GM21367 (cell line): ENCODE measurements around the gene LRRC8E.

Experiments used
- ATAC-seq: cut with Tn5 transposase; IDR thresholded peaks from one replicate; pipeline ENCODE4 v1.9.1; 2021; ENCODE audit not compliant: unreplicated experiment

Gene LRRC8E

DNA sequence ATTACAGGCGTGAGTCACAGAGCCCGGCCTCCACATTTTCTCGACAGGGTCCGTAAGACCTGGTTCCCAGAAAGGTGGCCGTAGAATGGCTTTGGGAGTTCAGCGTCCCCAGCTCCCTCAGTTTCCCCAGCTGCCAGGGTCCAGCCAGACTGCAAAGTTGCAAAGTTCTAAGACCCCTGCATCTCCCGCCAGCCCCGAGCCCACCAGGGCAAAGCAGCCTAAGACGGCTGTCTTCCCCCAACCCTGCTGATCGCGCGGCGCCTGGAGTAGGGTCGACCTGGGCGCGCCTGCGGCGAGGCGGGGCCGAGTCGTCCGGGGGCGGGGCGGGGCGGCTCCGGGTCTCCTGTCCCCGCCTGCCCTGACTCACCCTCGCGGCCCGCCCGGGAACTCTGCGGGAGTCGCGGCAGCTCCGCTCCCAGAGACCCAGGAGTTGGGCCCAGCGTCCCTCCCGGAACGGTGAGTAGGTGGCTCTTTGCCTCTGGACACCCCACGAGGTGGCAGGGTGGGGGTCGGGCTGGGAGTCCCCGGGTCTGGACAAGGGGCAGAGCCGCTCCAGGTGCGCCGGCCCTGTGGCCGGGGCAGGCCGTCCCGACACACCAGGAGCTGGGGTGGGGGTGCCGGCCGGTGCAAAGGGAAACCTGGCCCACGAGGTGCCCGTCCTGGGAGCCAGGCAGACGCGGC lies at the start of gene LRRC8E:
TSS of gene LRRC8E (plus strand) at position 366 of the 681 bp plus-strand sequence. CDS start 7,094 bp downstream, outside the sequence.
- ATAC-seq, result no peak

DNA sequence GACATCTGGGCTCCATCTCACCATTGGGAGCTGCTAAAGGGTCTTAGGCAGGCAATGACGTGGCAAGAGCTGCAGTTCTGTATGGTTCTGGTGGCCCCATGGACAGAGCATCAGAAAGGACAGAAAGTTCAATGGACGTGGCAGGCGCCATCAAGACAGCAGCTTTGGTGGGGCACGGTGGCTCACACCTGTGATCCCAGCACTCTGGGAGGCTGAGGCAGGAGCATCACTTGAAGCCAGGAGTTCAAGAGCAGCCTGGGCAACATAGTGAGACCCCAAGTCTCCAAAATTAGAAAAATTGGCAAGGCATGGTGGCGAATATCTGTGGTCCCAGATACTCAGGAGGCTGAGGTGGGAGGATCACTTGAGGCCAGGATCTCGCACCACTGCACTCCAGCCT lies 48.8 kb upstream of the LRRC8E start:
- ATAC-seq, result no peak

DNA sequence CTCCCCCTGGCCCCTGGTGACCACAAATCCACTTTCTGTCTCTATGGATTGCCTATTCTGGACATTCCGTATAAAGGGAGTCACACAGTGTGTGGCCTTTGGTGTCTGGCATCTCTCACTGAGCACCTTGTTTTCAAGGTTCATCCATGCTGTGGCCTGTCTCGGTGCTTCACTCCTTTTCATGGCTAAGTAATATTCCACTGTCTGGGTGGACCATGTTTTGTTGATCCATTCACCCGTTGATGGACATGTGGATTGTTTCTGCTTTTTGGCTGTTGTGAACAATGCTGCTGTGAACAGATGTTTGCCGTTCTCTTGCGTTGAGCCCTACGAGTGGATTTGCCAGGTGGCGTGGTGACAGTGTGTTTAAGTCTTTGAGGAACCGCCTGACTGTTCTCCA lies 47.7 kb upstream of the LRRC8E start:
- ATAC-seq, result no peak

DNA sequence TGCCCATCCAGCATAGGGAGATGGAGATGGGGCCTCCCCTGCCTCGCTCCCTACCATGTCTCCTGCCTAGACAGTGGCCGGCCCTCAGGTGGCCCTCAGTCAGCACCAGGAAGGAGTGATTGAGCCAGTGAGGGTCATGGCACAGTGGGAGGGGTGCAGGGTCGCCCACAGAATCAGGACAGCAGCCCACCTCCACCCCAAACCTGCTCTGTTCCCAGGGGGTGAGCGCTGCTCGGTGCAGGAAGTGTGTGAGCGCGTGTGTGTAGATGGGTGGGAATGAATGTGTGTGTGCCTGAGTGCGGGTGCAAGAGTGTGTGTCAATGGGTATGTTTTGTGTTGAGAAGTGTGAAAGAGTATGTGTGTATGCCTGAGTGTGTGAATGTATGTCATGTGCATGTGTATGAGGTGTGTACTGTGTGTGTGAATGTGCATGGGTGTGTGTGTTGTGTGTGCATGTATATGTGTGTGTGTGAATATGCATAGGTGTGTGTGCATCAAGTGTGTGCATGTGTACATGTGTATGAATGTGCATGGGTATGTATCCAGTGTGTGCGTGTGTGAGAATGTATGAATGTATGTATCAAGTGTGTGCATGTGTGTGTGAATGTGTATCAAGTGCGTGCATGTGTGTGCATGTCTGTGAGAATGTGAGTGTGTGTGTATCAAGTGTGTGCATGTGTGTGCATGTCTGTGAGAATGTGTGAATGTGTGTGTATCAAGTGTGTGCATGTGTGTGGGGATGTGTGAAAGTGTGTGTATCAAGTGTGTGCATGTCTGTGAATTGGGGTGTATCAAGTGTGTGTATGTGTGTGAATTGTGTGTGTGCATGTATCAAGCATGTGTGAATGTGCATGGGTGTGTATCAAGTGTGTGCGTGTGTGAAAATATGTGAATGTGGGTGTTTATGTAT lies 46.3 kb upstream of the LRRC8E start:
- no peak for ATAC-seq

DNA sequence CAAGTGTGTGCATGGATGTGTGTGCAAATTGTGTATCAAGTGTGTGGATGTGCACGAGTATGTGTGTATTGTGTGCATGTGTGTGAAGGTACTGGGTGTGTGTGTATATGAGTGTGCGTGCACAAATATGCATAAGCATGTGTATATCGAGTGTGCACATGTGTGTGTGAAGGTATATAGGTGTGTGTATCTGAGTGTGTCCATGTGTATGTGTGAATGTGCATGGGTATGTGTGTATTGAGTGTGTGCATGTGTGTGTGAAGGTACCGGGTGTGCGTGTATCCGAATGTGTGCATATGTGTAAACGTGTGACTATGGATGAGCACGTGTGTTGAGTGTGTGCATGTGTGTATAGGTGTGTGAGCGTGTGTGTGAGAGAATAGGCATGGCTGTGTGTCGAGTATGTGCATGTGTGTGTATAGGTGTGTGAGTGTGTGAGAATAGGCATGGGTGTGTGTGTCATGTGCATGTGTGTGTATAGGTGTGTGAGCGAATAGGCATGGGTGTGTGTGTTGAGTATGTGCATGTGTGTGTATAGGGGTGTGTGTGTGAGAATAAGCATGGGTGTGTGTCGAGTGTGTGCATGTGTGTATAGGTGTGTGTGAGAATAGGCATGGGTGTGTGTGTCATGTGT lies 45.5 kb upstream of the LRRC8E start:
- ATAC-seq, result no peak

DNA sequence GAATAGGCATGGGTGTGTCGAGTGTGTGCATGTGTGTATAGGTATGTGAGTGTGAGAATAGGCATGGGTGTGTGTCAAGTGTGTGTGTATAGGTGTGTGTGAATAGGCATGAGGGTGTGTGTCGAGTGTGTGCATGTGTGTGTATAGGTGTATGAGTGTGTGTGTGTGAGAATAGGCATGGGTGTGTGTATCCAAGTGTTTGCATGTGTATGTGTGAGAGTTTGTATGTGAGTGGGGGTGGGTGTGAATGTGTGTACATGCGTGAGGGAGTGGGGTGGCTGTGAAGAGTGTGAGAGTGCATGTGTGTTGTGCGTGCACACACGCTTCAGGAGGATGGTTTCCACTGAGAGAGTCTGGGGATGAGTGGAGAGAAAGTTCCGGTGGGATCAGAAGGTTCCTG lies 44.8 kb upstream of the LRRC8E start:
- ATAC-seq, result no peak

DNA sequence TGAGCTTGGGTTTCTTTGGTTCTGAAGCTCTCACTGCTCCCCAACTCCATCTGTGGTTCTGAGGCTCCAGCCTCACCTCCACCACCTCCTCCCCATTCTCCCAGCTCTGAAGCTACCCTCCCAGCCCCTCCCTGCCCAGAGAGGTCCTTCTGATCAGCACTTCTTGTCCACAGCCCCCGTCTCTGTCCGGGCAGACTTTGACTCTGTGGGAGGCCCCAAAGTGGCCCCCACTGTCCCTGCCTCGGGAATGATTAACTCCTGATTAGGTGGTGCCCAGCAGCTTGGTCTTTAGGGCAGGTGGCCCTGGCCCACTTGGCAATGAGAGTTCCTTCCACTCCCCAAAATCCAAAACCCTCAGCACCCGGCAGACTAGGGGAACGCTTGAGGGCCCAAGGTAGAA lies 43.9 kb upstream of the LRRC8E start:
- ATAC-seq, result no peak

DNA sequence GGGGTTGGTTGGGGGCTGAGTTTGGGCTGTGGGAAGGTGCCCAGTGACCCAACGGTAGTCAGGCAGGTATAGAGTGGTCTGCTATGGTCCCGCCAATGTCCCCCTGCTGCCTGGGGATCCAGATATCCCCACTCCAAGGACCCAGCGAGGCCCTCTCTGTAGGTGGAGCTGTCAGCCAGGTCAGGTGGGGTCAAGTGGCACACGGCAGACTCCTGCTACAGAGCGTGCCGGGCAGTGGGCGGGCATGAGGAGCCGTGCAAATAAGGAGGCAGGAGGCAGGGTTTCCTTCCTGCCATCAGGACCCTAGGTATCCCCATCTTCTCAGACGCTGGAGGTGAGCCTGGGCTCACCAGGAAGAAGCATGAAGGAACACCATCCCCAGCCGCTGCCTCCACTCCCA lies 43.4 kb upstream of the LRRC8E start:
- no peak for ATAC-seq

DNA sequence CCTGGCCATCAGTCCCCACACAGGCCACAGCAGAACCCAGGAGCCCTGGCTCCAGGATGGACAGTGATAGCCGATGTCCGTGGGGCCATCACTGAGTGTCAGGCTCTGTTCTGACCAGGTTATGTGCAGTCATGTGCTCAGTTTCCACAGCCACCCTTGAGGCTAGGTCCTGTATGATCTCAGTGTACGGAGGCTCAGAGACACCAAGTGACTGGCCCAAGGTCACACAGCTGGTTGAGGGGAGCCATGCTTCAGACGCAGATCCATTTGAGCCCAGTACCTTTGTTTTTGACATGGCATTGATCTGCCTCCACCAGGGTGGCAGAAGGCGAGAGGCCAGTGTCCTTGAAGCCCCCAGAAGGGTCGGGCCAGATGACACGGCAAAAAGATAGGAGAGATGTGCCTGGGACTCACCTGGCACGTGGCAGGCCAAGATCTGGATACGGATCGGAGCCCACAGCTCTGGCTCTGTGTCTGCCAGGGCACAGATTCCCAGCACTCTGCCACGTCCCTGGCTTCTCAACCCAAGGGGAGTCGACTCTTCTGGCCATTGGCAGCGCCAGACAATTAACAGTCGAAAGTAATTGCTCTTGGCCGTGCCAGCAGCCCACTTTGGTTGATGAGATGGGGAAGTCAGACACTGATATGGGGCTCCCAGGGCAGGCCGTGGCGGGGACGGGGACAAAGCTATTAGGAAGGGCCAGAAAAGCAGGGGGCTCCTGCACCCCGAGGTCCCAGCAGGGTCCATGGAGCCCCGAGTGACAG lies 42.7 kb upstream of the LRRC8E start:
- no peak for ATAC-seq

DNA sequence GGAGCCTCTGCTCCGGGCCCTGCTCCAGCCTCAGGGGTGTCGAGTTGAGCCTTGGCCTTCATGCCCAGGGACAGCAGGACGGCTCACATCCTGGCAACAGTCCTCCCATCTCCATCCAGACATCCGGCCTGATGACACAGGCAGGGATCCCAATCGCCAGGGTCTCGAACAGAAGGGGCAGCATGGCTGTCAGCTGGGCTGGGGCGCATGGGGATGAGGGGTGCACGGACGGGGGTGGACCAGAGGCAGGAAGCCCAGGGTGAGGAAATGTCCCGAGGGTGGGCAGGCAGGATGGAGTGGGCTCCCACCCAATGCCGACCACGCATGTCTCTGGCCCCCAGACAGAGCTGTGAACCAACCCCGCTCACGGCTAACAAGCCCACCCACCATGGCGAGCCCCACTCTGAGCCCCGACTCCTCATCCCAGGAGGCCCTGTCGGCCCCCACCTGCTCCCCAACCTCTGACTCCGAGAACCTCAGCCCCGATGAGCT lies 42.1 kb upstream of the LRRC8E start:
- ATAC-seq, result no peak

DNA sequence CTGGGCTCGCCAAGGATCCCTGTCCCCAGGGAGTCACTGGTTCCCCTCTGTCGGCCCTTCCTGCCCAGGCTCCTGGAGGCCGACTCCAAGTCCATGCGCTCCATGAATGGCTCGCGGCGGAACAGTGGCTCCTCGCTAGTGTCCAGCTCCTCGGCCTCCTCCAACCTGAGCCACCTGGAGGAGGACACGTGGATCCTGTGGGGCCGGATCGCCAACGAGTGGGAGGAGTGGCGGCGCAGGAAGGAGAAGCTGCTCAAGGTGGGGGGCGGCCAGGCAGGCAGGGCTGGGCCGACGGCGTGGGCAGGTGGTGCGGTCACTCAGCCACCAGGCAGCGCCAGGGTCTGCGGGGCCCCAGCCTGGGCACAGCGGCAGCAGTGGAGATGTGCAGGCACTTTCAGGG lies 40.6 kb upstream of the LRRC8E start:
- no peak for ATAC-seq

DNA sequence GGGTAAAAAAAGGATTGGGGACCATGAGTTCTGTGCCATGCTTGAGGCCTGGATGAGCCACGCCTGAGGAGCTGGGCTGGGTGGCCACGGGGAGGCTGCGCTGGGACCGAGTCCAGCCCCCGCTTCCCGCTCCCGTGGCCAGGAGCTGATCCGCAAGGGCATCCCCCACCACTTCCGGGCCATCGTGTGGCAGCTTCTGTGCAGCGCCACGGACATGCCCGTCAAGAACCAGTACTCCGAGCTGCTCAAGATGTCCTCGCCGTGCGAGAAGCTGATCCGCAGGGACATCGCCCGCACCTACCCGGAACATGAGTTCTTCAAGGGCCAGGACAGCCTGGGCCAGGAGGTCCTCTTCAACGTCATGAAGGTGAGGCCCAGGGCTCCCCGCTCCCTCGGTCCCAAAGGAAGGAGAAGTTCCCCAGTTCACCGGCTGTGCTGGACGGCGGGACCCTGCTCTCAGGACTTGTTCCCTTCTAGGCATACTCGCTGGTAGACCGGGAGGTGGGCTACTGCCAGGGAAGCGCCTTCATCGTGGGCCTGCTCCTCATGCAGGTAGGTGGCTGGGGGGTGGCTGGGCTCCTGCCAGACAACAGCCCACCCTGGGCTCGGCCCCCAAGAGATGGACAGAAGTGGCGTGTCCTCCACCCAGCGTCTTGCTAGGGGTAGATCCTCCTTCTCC lies 39.4 kb upstream of the LRRC8E start:
- ATAC-seq, result no peak

DNA sequence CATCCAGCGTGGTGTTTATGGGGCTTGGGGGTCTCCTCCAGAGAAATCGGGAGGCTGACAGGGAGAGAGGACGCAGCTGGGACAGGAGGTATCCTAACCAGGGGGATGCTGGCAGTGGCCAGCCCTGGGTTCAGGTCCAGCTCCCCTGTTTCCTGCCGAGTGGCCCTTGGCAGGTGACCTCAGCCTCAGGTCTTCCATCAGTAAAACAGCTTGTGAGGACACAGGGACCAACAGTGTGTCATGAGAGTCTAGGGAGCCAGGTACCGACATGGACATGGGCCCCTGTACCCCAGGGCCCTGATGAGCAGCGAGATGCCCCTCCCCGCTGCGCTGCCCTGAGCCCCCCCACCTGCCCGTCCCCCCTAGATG lies 38.7 kb upstream of the LRRC8E start:
- ATAC-seq, result no peak

DNA sequence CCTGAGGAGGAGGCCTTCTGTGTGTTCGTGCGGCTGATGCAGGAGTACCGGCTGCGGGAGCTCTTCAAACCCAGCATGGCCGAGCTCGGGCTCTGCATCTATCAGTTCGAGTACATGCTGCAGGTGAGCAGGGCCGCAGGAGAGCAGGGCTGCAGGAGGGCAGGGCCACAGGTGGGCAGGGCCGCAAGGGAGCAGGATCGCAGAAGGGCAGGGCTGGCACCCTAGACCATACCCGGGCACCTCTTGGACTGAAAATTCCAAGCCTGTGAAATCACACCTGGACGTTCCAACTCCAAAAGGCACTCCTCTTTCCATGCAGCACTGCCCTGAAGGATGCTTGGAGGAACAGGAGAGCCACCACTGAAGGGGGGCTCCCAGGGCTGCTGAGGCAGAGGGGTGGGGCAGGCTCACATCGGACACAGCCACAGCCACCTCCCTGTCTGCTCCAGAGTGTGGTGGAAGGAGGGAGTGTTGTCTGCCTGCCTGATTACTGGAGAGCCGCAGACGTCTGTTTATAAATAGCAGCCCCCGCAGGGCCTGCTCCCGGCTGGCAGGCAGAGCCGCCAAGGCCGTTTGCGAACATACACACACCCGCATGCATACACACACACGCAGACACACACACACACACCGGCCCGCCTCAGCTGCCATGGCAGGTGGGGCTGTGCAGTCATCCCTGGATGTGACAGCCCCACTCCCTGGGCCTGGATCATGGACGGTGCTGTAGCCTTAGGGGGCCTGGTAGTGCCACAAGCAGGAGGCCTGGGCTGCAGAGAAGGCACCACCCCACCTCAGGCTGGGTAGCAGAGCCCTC lies 38.1 kb upstream of the LRRC8E start:
- no peak for ATAC-seq

DNA sequence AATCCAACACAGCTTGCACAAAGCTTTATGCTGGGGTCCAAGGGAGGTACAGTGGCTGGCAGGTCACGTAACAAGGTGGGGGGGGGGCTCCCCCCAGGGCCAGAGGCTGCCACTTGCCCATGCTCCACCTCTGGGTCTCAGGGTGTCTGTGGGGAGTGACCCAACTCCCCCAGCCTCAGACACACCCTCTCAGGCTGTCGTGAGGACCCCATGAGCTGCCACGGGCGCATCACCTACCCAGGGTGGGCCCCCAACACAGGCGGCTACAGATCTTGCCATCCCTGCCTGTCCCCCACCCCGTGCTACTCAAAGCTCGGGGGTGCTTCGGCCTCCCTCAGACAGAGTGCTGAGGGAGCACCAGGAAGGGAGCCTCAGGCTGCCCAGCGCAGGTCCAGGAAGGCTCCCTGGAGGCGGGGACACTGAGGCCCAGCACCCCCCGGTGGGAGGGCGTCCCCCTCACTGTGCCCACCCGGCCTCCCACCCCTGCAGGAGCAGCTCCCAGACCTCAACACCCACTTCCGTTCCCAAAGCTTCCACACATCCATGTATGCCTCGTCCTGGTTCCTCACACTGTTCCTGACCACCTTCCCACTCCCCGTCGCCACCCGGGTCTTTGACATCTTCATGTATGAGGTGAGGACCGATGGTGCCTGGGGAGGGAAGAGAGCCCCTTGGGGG lies 37.2 kb upstream of the LRRC8E start:
- no peak for ATAC-seq

DNA sequence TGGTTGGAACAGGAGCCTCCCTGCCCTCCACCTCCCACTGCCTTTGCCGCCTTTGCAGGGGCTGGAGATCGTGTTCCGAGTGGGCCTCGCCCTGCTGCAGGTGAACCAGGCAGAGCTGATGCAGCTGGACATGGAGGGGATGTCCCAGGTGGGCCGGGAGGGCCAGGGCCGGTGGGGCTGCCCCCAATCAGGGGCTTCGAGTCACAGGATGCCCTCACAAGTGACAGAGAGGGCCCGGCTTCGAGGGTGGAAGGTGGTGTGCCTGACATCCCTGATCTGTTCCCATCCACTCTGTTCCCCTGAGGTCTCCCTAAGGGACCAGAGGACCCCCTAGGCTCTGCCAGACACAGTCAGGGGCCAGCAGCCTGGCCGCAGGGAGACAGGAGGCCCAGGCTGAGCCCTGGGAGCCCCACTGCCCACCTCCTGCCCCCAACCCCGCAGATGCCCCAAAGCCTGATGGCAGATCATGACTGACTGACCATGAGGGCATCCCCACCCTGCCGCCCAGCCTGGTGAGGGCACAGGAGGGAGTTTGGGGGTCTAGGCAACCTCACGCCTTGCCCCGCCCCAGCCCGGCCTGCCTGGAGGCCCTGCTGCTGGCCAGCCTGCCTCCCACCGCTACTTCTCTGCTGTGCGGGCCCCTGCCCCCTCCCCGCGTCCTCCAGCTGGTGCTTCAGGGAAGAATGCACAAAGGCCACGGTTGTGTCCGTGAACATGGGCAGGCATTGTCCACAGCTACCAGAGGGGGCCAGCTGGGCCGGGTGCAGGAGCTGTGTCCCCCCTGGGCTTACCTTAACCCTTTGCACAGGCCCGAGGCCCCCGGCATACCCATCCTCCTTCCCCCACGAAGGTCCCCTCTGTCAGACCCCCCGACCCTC lies 36.4 kb upstream of the LRRC8E start:
- no peak for ATAC-seq

DNA sequence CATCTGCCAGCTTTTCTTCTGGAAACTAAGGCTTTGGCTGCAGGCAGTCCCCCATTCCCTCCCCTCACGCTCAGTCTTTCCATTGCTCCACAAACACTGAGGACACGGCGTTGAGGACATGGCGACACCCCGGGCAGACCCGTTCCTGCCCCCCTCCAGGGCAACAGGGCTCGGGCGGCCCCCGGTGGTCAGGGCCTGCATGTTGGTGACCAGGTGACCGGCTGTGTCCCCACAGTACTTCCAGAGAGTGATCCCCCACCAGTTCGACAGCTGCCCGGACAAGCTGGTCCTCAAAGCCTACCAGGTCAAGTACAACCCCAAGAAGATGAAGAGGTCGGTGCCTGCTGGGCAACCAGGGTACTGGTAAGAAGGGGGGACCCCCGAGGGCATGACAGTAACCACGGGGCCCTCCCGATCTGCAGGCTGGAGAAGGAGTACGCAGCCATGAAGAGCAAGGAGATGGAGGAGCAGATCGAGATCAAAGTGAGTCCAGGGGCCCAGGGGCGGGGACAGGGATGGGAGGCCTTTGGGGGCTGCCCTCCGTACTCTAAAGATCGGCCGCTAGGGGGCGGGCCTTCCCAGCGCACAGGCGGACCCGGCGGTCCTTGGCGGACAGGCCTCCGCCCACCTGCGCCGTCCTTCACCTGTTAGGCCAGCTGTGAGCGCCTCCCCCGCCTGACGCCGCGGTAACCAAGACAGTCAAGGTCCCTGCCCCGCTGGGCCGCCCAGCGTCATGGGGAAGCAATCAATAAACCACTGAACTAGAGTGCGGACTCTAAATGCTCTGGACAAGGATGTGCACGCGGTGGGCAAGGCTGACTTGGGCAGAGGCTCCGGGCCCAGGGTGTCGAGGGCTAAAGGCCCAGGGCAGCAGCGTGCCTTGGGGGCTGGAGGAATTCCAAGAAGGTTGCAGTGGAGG lies 35.2 kb upstream of the LRRC8E start:
- no peak for ATAC-seq
